ENCODE results near the gene PRH1.

DNA sequence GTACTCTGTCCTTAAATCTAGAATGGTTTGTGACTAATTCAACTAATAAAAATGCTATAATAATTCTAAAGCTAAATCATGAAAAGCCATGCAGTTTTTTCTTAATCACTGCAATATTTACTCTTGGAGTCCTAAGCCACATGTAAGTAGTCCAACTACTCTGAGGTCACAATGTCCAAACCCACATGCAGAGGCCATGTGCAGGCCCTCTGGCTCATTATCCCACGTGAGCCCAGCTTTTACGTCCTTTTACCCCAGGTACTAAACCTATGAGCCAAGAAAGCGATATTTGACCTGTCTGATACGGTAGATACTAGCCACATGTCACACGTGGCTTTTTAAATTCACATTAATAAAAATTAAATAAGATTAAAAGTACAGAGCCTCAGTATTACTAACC lies 12.8 kb upstream of the PRH1 start:
- TF ChIP-seq YY1 (IDR thresholded peaks at IDR 0.05; ENCODE audit: low read depth) (no peak), TEAD4 (IDR thresholded peaks at IDR 0.05) (no peak), TCF12 (IDR thresholded peaks at IDR 0.05; ENCODE audit: low read depth) (no peak), EP300 (IDR thresholded peaks at IDR 0.05; ENCODE audit: borderline replicate concordance) (no peak), NFIC (IDR thresholded peaks at IDR 0.05) (no peak)
- TF ChIP-seq, protein P1, sequence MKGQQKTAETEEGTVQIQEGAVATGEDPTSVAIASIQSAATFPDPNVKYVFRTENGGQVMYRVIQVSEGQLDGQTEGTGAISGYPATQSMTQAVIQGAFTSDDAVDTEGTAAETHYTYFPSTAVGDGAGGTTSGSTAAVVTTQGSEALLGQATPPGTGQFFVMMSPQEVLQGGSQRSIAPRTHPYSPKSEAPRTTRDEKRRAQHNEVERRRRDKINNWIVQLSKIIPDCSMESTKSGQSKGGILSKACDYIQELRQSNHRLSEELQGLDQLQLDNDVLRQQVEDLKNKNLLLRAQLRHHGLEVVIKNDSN (IDR thresholded peaks at IDR 0.05), result no peak
- TF ChIP-seq, protein P2, sequence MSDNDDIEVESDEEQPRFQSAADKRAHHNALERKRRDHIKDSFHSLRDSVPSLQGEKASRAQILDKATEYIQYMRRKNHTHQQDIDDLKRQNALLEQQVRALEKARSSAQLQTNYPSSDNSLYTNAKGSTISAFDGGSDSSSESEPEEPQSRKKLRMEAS (IDR thresholded peaks at IDR 0.05), result no peak
